ENCODE results near the gene PAEP.

The PAEP gene

DNA sequence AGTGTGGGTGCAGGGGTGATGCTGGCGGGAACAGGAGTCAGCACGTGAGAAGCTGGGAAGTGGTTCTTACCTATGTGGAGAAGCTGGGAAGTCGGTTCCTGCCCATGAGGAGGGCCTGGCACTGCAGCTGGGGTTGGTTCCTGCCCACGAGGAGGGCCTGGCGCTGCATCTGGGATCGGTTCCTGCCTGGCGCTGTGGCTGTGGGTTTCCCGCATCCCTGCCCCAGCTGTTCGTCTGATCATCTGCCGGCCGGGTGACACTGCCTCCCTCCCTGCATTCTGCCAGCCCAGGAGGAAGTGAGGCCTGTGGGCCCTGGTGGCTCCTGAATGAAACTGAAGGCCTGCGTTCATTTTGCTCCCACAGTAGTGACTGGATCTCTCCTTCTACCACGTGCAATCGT, 10.5 kb upstream of the PAEP start:
- DNase-seq (ENCODE audit: low spot score): no peak

DNA sequence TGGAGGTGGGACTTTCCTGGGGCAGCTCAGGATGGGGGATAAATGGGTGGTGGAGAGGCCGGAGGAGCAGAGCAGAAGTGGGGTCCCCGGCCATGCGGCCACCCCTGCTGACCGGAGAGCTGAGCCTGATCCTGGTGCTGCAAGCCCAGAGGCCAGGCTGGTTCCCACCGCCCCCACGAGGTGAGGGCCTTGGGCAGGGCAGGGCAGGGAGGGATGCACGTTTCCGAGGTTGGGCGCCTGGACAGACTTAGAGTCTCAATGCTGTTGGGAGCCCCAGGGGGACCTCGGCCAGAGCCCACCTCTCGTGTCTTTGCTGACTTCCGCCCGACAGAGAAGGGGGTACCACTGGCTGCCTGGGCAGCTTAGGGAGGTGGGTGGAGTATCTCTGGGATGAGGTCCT, 10.1 kb upstream of the PAEP start:
- no peak for DNase-seq (ENCODE audit: low spot score)

DNA sequence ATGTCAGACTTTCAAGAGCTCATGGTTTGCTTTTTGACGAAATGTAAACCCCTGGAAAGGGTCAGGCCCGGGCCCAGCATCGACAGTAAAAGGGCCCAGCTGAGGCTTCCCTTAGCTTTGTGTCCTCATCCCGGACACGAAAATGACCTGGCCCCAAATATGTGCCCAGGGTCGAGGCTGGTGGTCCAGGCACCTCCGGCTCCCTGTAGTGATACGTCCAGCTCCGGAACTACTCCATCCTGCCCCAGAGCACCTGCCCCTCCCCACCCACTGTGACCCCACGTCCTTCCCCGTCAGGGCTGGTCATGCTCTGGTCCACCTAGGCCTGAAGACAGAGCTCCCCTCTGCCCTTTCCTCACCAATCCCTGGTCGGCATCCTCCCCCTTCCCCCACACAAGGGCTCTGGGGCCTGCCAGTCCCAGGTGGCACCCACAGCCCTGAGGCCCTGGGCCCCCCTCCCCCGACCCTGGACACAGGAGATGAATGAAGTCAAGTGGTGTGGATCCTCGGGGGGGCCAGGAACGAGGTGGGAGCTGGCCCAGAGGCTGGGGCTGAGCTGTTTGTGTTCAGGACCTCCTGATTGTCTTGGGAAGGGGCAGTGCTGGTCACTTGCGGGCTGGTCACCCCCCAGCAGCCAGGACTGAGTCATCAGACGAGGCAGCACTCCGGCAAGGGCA, 9.4 kb upstream of the PAEP start:
- DNase-seq (ENCODE audit: low spot score): no peak

DNA sequence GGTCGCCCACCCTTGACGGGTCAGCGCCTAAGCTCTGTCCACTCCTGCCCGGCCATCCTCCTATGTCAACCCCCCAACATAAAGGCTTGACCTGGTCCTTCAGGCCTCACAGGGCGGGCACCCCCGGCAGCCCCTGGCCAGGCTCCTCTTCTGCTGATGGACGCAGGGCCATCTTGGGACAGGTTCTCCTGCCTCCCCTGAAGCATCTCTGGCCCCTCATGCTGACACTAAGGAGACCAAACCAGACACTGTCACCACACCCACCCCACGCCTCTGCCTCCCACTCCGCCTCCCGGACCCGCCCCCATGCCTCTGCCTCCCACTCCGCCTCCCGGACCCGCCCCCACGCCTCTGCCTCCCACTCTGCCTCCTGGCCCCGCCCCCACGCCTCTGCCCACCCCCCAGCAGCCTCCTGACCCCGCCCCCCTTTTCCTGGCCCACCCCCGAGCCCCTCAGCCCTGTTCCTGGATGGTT, 8.8 kb upstream of the PAEP start:
- no peak for DNase-seq (ENCODE audit: low spot score)

DNA sequence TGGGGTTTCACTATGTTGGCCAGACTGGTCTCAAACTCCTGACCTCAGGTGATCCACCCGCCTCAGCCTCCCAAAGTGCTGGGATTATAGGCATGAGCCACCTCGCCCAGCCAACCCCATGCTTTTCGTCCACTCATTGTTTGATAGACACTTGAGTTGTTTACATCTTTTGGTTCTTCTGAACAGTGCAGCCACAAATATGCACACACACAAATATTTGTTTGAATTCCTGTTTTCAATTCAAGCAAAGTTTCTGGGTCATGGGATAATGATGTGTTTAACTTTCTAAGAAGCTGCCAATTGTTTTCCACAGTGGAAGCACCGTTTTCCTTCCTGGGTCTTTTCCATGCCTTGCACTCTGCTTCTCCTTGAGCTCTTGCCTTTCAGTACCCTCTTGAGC, 6.8 kb upstream of the PAEP start:
- DNase-seq (ENCODE audit: low spot score): no peak

DNA sequence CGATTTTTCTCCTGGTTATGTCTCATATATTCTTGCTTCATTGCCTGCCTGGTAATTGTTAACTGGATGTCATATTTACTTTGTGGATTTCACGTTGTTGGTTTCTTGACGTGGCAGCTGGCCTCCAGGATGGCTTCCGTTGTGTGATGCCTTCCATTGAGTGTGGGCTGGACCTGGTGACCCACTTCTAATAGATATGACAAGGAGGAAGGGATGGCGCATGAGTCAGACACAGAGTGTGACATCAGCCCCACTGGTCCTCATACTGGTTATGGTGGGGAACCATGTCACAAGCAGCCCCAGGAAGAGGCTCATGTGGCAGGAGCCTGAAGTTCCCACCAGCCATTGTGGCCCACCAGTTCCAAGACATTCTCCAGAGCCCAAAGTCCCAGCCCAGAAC, 6.4 kb upstream of the PAEP start:
- no peak for DNase-seq (ENCODE audit: low spot score)

DNA sequence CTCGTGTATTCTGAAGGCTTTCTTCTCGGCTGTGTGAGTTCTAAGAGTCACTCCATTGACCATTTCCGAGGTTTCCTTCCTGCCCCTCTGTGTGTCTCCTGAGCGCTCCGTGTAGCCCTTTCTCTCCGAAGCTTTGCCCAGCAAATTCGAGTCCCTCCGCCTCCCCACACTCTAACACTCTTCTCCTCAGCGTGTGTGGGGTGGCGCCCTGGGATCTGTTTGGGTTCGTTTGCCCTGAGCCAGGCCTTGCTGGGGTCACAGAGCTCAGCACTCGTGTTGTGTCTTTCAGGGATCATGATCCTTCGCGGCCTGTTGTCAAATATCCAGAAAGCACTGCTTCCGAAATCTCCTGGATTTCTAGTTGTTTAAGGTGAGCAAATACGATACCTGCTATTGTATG, 5.6 kb upstream of the PAEP start:
- no peak for DNase-seq (ENCODE audit: low spot score)

DNA sequence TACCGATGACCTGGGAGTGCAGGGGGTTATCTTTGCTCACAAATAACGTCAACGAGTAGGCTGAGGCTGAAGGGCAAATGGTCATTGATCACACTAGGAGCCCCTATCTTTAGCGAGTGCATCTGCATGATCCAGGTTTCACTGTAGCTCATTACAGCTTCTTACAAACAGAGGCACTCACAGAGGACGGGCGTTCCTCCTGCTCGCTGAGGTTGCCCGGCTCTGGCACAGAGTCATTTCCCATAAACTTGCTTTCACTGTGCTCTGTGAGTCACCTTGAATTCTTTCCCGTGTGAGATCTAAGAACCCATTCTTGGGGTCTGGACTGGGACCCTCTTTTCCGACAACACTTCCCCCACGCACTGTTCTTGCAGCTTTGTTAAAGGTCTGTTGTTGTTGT, 1.9 kb upstream of the PAEP start:
- no peak for DNase-seq (ENCODE audit: low spot score)

DNA sequence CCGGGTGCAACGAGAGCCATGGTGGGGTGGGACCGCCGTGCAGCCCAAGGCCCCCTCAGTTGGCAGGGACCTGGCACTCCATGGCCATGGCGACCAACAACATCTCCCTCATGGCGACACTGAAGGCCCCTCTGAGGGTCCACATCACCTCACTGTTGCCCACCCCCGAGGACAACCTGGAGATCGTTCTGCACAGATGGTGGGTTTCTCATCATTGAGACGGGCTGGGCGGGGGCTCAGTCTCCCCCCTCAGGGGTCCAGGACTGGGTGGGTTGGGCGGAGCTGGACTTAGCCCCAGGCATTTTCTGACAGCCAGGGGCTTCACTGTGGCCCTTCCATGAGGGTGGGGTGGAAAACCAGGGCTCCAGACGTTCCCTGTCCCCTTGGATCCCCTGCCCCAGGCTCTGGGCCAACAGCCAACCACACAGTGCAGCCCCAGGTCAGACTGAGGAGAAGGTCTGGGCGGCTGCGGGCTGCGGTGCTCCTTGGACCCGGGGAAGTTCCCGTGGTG, 734 bp downstream of the PAEP start:
- DNase-seq (ENCODE audit: low spot score): no peak

DNA sequence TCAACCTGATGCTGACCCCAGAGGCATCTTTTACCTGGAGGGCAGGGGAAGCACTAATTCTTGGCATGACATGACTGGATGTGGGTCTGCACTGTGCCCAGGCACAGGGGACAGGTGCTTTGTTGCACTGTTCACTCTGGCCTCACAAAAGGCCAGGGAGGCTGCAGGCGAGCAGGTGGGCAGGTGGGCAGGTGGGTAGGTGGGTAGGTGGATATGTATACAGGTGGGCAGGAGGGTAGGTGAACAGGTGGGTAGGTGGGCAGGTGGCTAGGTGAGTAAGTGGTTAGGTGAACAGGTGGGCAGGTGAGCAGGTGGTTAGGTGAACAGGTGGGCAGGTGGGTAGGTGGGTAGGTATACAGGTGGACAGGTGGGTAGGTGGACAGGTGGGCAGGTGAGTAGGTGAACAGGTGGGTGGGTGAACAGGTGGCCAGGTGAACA, 1.5 kb downstream of the PAEP start:
- DNase-seq (ENCODE audit: low spot score): no peak

DNA sequence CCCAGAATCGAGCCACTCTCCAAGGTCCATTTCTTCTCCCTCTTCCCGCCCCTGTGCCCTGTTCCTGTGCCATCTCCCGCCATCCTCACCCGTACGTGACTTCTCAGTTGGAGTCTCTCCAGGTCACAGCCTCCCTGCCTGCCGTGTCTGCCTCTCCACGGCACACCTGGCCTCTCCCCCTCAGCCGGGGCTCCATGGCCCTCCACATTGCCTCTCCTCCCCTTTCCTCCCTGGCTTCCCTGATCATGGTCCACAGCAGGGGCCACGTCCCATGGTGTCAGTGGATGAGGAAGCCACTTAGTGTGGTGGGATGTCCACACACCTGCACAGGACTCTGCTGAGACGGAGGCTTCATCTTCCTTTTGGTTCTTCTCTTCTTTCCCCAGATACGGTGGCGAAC, 2.3 kb downstream of the PAEP start:
- DNase-seq (ENCODE audit: low spot score): no peak

DNA sequence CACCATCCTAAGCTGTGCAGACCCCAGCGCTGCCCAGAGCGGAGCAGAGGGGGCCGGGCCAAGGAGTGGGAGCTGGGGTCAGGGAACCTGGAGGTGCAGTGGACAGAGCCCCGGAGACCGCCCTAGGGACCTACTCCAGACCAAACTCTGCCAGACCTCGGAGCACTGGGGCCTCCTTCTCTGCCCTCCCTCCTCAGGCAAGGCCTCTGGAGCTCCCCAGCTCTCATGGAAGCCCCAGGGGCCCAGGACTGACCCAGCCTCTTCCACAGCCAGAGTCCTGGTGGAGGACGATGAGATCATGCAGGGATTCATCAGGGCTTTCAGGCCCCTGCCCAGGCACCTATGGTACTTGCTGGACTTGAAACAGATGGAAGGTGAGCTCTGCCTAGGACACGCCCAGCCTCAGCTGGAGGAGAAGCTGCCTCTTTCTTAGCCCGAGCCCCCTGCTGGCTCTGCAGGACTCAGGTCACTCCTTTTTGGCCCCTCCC, 3.6 kb downstream of the PAEP start:
- DNase-seq (ENCODE audit: low spot score): no peak

DNA sequence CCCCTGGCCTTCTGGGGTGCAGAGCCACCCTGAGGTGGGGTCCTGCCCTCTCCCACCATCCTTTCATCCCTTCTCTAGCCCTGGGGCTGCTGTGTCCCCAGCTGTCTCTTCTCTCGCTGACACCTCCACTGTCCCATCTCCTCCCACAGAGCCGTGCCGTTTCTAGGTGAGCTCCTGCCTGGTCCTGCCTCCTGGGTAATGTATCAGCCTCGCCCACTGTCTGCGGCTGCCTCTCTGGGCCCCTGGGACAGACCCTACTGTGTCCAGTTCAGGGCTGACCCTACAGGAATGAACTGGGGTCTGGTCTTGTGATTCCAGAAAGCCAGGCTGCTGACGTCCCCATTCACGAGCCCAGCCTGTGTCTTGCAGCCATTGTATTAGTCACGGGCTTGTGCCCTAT, 4.1 kb downstream of the PAEP start:
- no peak for DNase-seq (ENCODE audit: low spot score)

DNA sequence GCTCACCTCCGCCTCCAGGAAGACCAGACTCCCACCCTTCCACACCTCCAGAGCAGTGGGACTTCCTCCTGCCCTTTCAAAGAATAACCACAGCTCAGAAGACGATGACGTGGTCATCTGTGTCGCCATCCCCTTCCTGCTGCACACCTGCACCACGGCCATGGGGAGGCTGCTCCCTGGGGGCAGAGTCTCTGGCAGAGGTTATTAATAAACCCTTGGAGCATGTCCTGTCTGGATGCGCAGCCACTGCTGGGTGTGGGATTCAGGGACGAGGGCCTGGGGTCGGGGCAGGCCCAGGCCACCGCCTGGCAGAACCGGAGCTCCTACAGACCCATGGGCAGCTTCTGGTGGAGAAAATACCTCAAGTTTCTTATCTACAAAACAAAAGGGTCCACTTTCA, 5.0 kb downstream of the PAEP start:
- DNase-seq (ENCODE audit: low spot score): no peak

DNA sequence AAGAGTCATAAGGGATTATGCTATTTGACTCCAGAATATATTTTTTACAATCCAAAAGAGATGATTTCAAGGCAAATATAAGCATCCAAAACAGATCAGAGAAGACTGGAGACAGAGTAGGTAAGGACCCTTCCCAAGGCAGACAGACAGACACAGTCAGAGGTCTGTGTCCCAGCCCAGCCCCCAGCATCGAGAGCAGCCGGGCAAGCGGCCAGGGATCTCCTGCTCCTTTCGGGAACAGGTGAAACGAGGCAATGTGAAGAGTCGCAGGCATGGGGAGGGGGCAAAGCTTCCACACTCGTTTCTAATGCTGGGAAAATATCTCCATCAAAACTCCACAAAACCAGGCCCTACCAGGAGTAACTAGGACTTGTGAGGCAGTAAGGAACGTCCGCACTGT, 5.8 kb downstream of the PAEP start:
- DNase-seq (ENCODE audit: low spot score): no peak

DNA sequence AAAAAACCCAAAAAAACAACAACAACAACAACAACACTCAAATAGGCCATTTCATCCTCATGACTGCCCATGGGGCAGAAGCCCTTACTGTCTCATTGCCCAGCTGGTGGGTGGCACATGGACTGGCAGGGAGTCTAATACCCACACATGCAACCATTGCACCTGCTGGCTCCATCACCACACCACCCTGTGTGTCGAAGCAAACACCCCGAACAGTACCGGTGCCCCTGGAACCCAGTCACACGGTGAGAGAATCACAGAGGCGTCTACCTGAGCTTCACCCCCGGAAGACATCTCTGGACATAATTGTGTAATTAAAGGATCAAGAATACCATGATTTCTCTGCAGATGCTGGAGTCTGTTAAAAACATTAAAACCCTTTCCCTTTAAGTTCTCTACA, 6.5 kb downstream of the PAEP start:
- DNase-seq (ENCODE audit: low spot score): no peak

DNA sequence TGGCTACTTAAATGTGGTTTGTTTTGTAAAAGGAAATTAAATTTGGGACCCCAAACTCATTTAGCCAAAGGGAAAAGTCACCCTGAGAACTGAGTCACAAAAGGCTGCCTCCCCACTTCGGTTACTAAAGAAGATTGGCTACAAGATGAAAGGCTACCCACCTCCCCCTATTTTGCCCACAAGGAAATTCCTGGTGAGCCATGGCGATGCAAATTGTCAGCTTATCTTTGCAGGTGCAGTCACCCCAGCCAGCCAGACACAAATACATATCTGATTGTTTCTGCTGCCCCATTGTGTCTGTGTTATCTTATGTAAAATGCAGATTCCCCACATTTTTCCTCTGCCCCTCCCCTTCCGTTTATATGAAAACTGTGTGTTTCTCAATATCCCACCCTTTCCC, 8.9 kb downstream of the PAEP start:
- no peak for DNase-seq (ENCODE audit: low spot score)

DNA sequence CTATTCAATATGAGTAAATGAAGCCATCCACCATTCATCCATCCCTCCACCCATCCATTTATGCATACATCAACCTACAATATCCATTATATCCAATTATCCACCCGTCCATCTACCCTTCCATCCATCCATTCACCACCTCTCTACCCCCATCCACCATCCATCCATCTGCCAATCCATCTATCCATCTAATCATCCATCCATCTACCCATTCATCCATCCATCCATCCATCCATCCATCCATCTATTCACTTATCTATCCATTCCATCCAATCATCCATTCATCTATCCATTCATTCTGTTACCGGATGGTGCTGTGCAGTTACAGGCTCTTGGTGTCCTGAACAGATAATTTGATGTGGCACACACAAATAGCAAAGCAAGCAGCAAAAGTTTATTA, 10.7 kb downstream of the PAEP start:
- DNase-seq (ENCODE audit: low spot score): no peak

DNA sequence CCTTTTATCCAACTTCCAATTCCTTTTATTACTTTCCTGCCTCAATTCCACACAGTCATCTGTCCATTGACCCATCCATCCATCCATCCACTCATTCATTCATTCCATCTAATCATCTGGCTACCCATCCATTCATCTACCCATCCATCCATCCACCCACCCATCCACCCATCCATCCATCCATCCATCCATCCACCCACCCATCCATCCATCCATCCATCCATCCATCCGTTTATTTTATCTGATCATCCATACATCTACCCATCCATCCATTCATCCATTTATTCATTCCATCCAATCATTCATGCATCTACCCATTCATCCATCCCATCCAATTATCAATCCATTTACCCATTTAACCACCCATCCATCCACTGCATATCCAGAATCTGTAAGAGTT, 11.6 kb downstream of the PAEP start:
- no peak for DNase-seq (ENCODE audit: low spot score)

DNA sequence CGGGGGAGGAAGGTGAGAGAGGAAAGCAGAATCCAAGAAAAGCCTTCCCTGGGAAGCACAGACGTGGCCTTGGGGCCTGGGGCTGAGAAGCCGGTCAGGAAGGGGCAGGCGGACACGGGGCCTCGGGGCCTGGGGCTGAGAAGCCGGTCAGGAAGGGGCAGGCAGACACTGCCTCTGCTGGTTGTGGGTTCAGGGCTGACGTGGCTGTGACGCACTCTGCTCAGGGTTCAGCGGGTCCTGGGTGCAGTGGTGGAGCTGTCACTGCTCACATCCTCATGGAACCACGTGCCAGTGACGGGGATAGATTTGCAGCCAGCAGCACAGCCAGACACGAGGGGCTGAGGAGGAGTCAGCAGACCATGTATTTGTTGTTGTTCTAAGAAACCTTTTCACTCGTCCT, 12.8 kb downstream of the PAEP start:
- no peak for DNase-seq (ENCODE audit: low spot score)

DNA sequence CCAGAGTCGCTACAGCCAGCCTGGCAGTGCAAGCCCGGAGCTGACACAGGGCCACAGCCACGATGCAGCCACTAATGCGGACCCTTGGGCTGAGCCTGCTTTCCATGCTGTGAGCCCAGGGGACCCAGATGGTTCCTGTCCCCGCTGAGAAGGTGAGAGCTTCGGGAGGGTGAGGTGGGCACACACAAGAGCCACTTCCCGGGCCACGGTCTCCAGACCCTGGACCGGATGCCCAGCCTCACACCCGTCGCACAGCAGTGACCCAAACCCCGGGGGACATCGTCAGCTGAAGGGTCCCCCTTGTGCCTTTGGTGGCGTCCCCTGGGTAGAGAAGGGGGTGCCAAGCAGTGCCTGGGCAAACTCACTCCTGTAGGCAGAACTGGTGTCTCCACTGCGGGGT, 13.4 kb downstream of the PAEP start:
- no peak for DNase-seq (ENCODE audit: low spot score)

DNA sequence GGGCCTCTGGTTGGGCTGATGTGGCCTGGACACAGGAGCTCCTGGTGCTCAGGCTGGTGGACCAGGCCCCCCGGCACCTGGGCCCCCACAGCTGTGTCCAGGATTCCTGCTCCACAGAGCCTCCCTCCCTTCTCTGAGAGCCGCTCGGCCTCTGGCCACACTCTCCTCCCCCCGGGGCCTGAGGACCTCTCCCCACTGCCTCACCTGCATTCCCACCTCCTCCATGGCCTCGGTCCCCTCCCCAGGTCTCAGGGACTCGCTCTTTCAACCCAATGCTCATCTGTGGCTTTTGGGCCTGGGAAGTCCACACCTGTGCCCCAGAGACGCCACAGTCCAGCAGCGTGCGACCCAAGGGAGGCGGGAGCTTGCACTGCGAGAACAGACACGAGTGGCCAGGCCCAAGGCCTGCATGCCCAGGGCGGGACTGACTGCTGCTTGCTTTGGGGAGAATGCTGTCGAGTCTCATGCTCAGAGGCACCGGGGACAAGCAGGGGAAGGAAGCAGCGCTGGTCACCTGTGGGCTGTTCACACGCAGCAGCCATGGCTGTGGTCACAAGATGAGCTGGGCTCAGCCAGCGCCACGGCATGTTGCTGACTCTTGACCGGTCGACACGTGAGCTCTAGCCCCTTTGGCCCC, 14.6 kb downstream of the PAEP start:
- no peak for DNase-seq (ENCODE audit: low spot score)

DNA sequence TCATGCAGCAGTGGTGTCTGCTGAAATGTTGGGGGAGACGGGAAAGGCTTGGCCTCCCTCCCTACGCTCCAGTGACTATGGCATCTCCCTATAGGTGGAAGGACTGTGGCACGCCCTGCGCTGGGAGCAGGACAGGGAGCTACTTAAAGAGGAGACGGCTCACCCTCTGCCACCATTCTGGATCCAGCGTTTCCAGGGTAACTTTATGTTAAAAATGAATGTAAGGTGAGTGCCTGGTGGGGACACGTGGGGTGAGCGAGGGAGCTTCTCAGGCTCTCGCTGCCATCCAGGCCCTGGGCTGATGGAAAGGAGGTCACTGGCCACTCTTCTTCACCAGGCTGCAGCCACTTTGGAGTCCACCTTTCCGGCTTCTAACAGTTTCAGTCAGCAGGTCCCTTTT, 15.7 kb downstream of the PAEP start:
- no peak for DNase-seq (ENCODE audit: low spot score)

DNA sequence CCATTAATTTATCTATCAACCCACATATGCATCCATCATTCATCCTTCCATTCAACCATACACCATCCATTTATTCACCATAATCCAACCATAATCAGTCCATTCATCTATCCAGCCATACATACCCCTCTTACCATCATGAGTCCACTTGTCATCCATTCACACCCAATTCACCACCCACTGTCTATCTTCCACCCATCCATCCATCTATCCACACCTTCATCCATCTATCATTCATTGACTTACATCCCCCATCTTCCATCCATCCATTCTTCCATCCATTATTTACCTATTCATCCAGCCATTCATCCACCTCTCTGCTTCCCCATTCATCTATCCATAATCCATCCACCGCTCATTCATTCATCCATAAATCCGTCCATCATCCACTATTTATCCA, 17.8 kb downstream of the PAEP start:
- DNase-seq (ENCODE audit: low spot score): no peak

Measured in activated CD4-positive, alpha-beta T cell treated with anti-CD3 and anti-CD28 coated beads, Interleukin-2, Interleukin-4, amounts not matched to agents 100 ng/mL and 50 ng/mL, durations not matched to agents 16 hours and 8 hours (primary cell).